SK-N-SH (cell line): ENCODE measurements around the gene MAMDC2. TPM values are rescaled to one million over a fixed set of nuclear protein-coding genes. Genes with fewer than 3 reads are reported as not detected.

Experiments
- CTCF ChIA-PET: fragments of 300-600, 350-600 bp; formaldehyde crosslinking; extraction: SDS; loops from one replicate; lab custom pipeline; 2021; lab: Yijun Ruan, JAX
- POLR2A ChIA-PET: fragments of 350-600 bp; sonication (Branson Sonifier 250); formaldehyde crosslinking; extraction: SDS; loops from one replicate; lab custom pipeline; 2020; ENCODE audit warnings: antibody characterized with exemption, inconsistent platforms; lab: Yijun Ruan, JAX
- DNase-seq: peaks from one replicate; pipeline ENCODE4 v3.0.0; 2012
- H2AFZ ChIP-seq: fragments of 200-600 bp; sonication (generic); 2 replicates; pipeline ENCODE4 v1.8.1; 2016; ENCODE audit warnings: antibody characterized with exemption, mild to moderate bottlenecking, low read depth
- H3F3A ChIP-seq: fragments of 200-600 bp; sonication (generic); replicated peaks from 2 replicates; pipeline ENCODE3; 2016; ENCODE audit warnings: antibody characterized with exemption, mild to moderate bottlenecking; ENCODE audit not compliant: insufficient read depth
- H3K27ac ChIP-seq, 2 experiments: fragments of 200-500 bp in 1 of 2; fragments of 200-600 bp in 1 of 2; sonication (Bioruptor generic) in 1 of 2; sonication (generic), shearing (Covaris generic) in 1 of 2; 2 replicates each; pipeline versions ENCODE4 v1.5.1 to v1.6.1; 2014 to 2016; ENCODE audit warnings: low read depth in 2 of 2, inconsistent platforms in 1 of 2, low read length in 1 of 2, mild to moderate bottlenecking in 1 of 2, mixed read lengths in 1 of 2
- H3K27me3 ChIP-seq: fragments of 200-600 bp; sonication (generic), shearing (Covaris generic); 2 replicates; pipeline ENCODE4 v1.6.1; 2016; ENCODE audit warnings: mixed run types; ENCODE audit not compliant: insufficient read depth
- H3K36me3 ChIP-seq, 2 experiments: fragments of 200-500 bp in 1 of 2; fragments of 200-600 bp in 1 of 2; sonication (Bioruptor generic) in 1 of 2; sonication (generic) in 1 of 2; replicated peaks in 1 of 2; 2 replicates each; pipeline versions ENCODE3 to v1.5.1; 2014 to 2016; ENCODE audit warnings: low read length in 1 of 2, mild to moderate bottlenecking in 1 of 2; ENCODE audit not compliant: insufficient read depth in 2 of 2, control insufficient read depth in 1 of 2
- H3K4me1 ChIP-seq, 2 experiments: fragments of 200-500 bp in 1 of 2; fragments of 200-600 bp in 1 of 2; sonication (Bioruptor generic) in 1 of 2; sonication (generic), shearing (Covaris generic) in 1 of 2; 2 replicates each; pipeline versions ENCODE4 v1.5.1 to v1.6.1; 2014 to 2016; ENCODE audit warnings: low read depth in 1 of 2, low read length in 1 of 2, mixed run types in 1 of 2; ENCODE audit not compliant: insufficient read depth in 2 of 2, control insufficient read depth in 1 of 2
- H3K4me2 ChIP-seq: fragments of 200-600 bp; sonication (generic), shearing (Covaris generic); 2 replicates; pipeline ENCODE4 v1.6.1; 2017; ENCODE audit warnings: mixed run types
- H3K4me3 ChIP-seq, 2 experiments: fragments of 200-500 bp in 1 of 2; fragments of 200-600 bp in 1 of 2; sonication (Bioruptor generic) in 1 of 2; sonication (generic), shearing (Covaris generic) in 1 of 2; 2 replicates each; pipeline versions ENCODE4 v1.5.1 to v1.8.1; 2014 to 2016; ENCODE audit warnings: low read depth in 2 of 2, inconsistent platforms in 1 of 2, low read length in 1 of 2, mild to moderate bottlenecking in 1 of 2, mixed read lengths in 1 of 2, moderate library complexity in 1 of 2
- H3K79me2 ChIP-seq: fragments of 200-600 bp; sonication (generic); 2 replicates; pipeline ENCODE4 v1.8.1; 2017; ENCODE audit warnings: mild to moderate bottlenecking; ENCODE audit not compliant: insufficient read depth
- H3K9ac ChIP-seq: fragments of 200-600 bp; sonication (generic); 2 replicates; pipeline ENCODE4 v1.6.1; 2017; ENCODE audit warnings: mixed run types
- H3K9me2 ChIP-seq: fragments of 200-600 bp; sonication (generic); 2 replicates; pipeline ENCODE4 v1.6.1; 2017; ENCODE audit warnings: mixed run types
- H3K9me3 ChIP-seq: fragments of 200-600 bp; sonication (generic); 2 replicates; pipeline ENCODE4 v1.6.1; 2017; ENCODE audit warnings: mixed run types, mild to moderate bottlenecking, moderate library complexity
- H4K20me1 ChIP-seq: fragments of 200-600 bp; sonication (generic); 2 replicates; pipeline ENCODE4 v1.6.1; 2017; ENCODE audit warnings: mild to moderate bottlenecking, mixed run types; ENCODE audit not compliant: insufficient read depth
- CHD2 ChIP-seq: fragments of 150-350 bp; IDR thresholded peaks from 2 replicates; pipeline ENCODE4 v1.6.1; 2018; ENCODE audit warnings: low read length; ENCODE audit not compliant: partially characterized antibody
- ELF1 ChIP-seq: IDR thresholded peaks from 2 replicates; pipeline ENCODE4 v1.4.0; 2012
- EZH2phosphoT487 ChIP-seq: fragments of 200-600 bp; sonication (generic); IDR thresholded peaks from 2 replicates; pipeline ENCODE4 v1.6.1; 2017; ENCODE audit warnings: low read depth, mixed run types, mild to moderate bottlenecking, antibody characterized with exemption, moderate library complexity, borderline replicate concordance
- FOSL2 ChIP-seq: IDR thresholded peaks from 2 replicates; pipeline ENCODE4 v1.4.0; 2012; ENCODE audit warnings: low read depth, mild to moderate bottlenecking, moderate library complexity, borderline replicate concordance
- FOXJ3 ChIP-seq: sonication (generic); formaldehyde crosslinking; IDR thresholded peaks from 2 replicates; pipeline ENCODE4 v1.5.1; 2020; ENCODE audit warnings: mild to moderate bottlenecking, missing genetic modification reagents
- MEF2A ChIP-seq: IDR thresholded peaks from 2 replicates; pipeline ENCODE4 v1.4.0; 2012; ENCODE audit warnings: low read depth, borderline replicate concordance
- MXI1 ChIP-seq: IDR thresholded peaks from 2 replicates; pipeline ENCODE4 v1.6.1; 2012; ENCODE audit warnings: mild to moderate bottlenecking, low read depth, low read length, improper control_type of control experiment
- NFIC ChIP-seq: IDR thresholded peaks from 2 replicates; pipeline ENCODE4 v1.4.0; 2012; ENCODE audit warnings: borderline replicate concordance
- NRF1 ChIP-seq: IDR thresholded peaks from 2 replicates; pipeline ENCODE4 v1.6.1; 2012; ENCODE audit warnings: low read depth, mild to moderate bottlenecking, low read length
- REST ChIP-seq: IDR thresholded peaks from 2 replicates; pipeline ENCODE4 v1.6.1; 2012; ENCODE audit warnings: mild to moderate bottlenecking, low read depth, low read length, moderate library complexity
- RXRA ChIP-seq: IDR thresholded peaks from 2 replicates; pipeline ENCODE4 v1.4.0; 2012; ENCODE audit warnings: low read depth, mild to moderate bottlenecking, borderline replicate concordance
- SMC3 ChIP-seq: IDR thresholded peaks from 2 replicates; pipeline ENCODE4 v1.6.1; 2012; ENCODE audit warnings: low read depth, low read length, improper control_type of control experiment
- TAF1 ChIP-seq: IDR thresholded peaks from 2 replicates; pipeline ENCODE4 v1.6.1; 2012; ENCODE audit warnings: low read depth, mild to moderate bottlenecking, low read length, moderate library complexity, borderline replicate concordance
- TCF12 ChIP-seq: IDR thresholded peaks from 2 replicates; pipeline ENCODE4 v1.4.0; 2012
- TEAD4 ChIP-seq: IDR thresholded peaks from 2 replicates; pipeline ENCODE4 v1.4.0; 2012; ENCODE audit warnings: mild to moderate bottlenecking, borderline replicate concordance; ENCODE audit not compliant: insufficient read depth
- USF1 ChIP-seq: IDR thresholded peaks from 2 replicates; pipeline ENCODE4 v1.4.0; 2012; ENCODE audit warnings: low read depth, borderline replicate concordance
- YY1 ChIP-seq: IDR thresholded peaks from 2 replicates; pipeline ENCODE4 v1.4.0; 2012; ENCODE audit warnings: low read depth, mild to moderate bottlenecking
- WGBS: methylation state at CpG from one replicate; pipeline ENCODE4 v1.1.6; 2017; ENCODE audit warnings: low lambda C conversion rate; 5-methylcytosine and 5-hydroxymethylcytosine counted together
- polyA plus RNA-seq, 3 experiments: library from polyadenylated mRNA; depleted of rRNA; stranded (reverse); fragments of >200 nt; gene quantifications; 2 replicates each; pipeline ENCODE4 v1.2.3, GENCODE V29; 2012
- TF ChIP-seq, protein P1 (sequence below): IDR thresholded peaks from 2 replicates; pipeline ENCODE4 v1.4.0; 2012; ENCODE audit warnings: low read depth

Gene MAMDC2
- polyA plus RNA-seq, 1 of the 3 experiments (the other 2 are of a cell fraction) = not detected

DNA sequence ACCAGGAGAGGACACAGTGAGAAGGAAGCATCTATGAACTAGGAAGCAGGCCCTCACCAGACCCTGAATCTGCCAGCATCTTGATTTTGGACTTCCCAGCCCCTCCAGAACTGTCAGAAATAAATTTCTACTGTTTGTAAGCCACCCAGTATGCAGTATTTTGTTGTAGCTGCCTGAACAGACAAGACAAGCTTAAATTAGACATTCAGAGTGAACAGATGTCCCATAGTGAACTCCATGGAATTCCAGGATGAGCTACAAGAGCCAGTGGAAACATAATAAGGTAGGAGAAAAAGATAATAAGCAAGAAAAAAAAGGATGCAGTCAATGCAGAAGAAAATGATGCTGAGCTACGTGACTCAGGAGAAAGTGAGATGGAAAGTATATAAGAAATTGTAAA lies 47.8 kb upstream of the MAMDC2 start (continued):
- TF ChIP-seq REST (no peak), YY1 (no peak), TEAD4 (no peak), NRF1 (no peak), RXRA (no peak), FOXJ3 (CRISPR knock-in tag) (no peak), TCF12 (no peak), ELF1 (no peak)

DNA sequence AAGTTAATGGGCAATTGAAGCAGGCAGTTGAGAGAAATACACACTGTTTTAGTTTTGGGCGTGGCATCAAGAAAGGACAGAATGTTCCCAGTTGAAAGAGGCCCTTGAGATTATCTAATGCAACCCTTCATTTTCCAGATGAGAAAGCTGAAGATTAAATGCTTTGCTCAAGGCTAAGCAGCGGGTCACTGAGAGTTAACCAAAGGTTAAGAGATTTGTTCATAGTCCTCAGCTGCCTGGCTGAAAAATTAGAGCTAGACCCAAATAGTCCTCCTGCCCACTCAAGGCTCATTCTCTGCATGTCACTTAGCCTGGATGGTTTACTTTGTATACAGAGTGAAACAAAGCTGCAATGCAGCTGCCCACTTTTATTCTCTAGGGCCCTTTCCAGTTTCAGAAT lies 46.7 kb upstream of the MAMDC2 start:
- H3K36me3 ChIP-seq = no peaks in the 10 kb centered on the region
- ChIA-PET CTCF (interaction anchor here (1.0 to 1.2 kb wide), 2 partner anchors 24 to 114 kb away, joined by 3 read pairs; no protein-coding TSS in a partner anchor), POLR2A (no interaction called here)
- no peaks in the 10 kb centered on the region for H3K79me2 ChIP-seq
- 49% methylated on average over 2 of the region's 2 CpGs for WGBS
- no peaks in the 10 kb centered on the region for H3K9me3 ChIP-seq
- no peaks in the 10 kb centered on the region for H3F3A ChIP-seq
- H3K4me1 ChIP-seq = no peaks in the 10 kb centered on the region
- H3K4me3 ChIP-seq = no peak overlapping the region
- H3K4me2 ChIP-seq = no peak overlapping the region
- no peaks in the 10 kb centered on the region for H3K27me3 ChIP-seq
- no peak overlapping the region for H2AFZ ChIP-seq
- no peak overlapping the region for H3K27ac ChIP-seq
- H3K9ac ChIP-seq = no peak overlapping the region
- H4K20me1 ChIP-seq = no peaks in the 10 kb centered on the region
- no peaks in the 10 kb centered on the region for H3K9me2 ChIP-seq
- DNase-seq = no peak
- TF ChIP-seq NFIC = no peak
- TF ChIP-seq NRF1 = no peak
- no peak for TF ChIP-seq YY1
- no peak for TF ChIP-seq CHD2
- TF ChIP-seq SMC3 = no peak
- TF ChIP-seq ELF1 = no peak
- no peak for TF ChIP-seq FOSL2
- TF ChIP-seq, protein P1, sequence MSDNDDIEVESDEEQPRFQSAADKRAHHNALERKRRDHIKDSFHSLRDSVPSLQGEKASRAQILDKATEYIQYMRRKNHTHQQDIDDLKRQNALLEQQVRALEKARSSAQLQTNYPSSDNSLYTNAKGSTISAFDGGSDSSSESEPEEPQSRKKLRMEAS = no peak
- TF ChIP-seq USF1 = no peak
- TF ChIP-seq TEAD4 = no peak
- no peak for TF ChIP-seq TCF12
- TF ChIP-seq FOXJ3 (CRISPR knock-in tag) = no peak
- no peak for TF ChIP-seq EZH2phosphoT487
- TF ChIP-seq MEF2A = no peak
- no peak for TF ChIP-seq MXI1
- TF ChIP-seq TAF1 = no peak
